WTC11 (cell line): ENCODE data around the gene PODN. TPM values are rescaled to one million over a fixed set of nuclear protein-coding genes. Genes with fewer than 3 reads are reported as not detected.

Experiments used
- ATAC-seq: fragments of 200-7000 bp; cut with Tn5 transposase; 2 replicates; pipeline ENCODE4 v1.10.0; 2021; ENCODE audit warnings: mild to moderate bottlenecking, moderate library complexity
- CTCF ChIA-PET: fragments of 300-600 bp; sonication (Branson Sonifier 250); formaldehyde crosslinking; loops from one replicate; lab custom pipeline; 2021; ENCODE audit warnings: antibody characterized with exemption; lab: Charles Lee
- POLR2A ChIA-PET: fragments of 350-600 bp; sonication (Branson Sonifier 250); formaldehyde crosslinking; loops from one replicate; lab custom pipeline; 2021; ENCODE audit warnings: antibody characterized with exemption; lab: Charles Lee
- DNase-seq: peaks from one replicate; pipeline ENCODE4 v3.0.0; 2021; ENCODE audit warnings: low spot score
- H3K27ac Mint-ChIP-seq: 2 replicates; pipeline ENCODE4 v1.8.0; 2021; ENCODE audit warnings: mixed read lengths
- H3K27me3 Mint-ChIP-seq: 2 replicates; pipeline ENCODE4 v1.8.0; 2021; ENCODE audit warnings: low read depth, mild to moderate bottlenecking, moderate library complexity, mixed read lengths
- H3K36me3 Mint-ChIP-seq: 2 replicates; pipeline ENCODE4 v1.8.0; 2021; ENCODE audit warnings: mixed read lengths
- H3K4me1 Mint-ChIP-seq: 2 replicates; pipeline ENCODE4 v1.8.0; 2022; ENCODE audit warnings: mixed read lengths
- H3K4me3 Mint-ChIP-seq: 2 replicates; pipeline ENCODE4 v1.8.0; 2021; ENCODE audit warnings: mild to moderate bottlenecking, moderate library complexity, mixed read lengths
- H3K9me3 Mint-ChIP-seq: 2 replicates; pipeline ENCODE4 v1.8.0; 2021; ENCODE audit warnings: mixed read lengths
- AR ChIP-seq: fragments of 250-450 bp; sonication (Bioruptor Pico); IDR thresholded peaks from 2 replicates; pipeline ENCODE4 v1.9.0; 2021; ENCODE audit warnings: mild to moderate bottlenecking
- ATF1 ChIP-seq: sonication (generic); formaldehyde crosslinking; IDR thresholded peaks from 2 replicates; pipeline ENCODE4 v1.8.1; 2023; ENCODE audit warnings: mild to moderate bottlenecking, moderate library complexity, missing genetic modification reagents
- CBFB ChIP-seq: sonication (generic); formaldehyde crosslinking; IDR thresholded peaks from 2 replicates; pipeline ENCODE4 v1.8.1; 2022; ENCODE audit warnings: mild to moderate bottlenecking, low read depth, missing genetic modification reagents
- CREM ChIP-seq: sonication (generic); formaldehyde crosslinking; IDR thresholded peaks from 2 replicates; pipeline ENCODE4 v1.8.1; 2022; ENCODE audit warnings: mild to moderate bottlenecking, missing genetic modification reagents, moderate library complexity
- E2F1 ChIP-seq: sonication (generic); formaldehyde crosslinking; IDR thresholded peaks from 2 replicates; pipeline ENCODE4 v1.8.0; 2022; ENCODE audit warnings: mild to moderate bottlenecking, missing genetic modification reagents
- E2F4 ChIP-seq: sonication (generic); formaldehyde crosslinking; IDR thresholded peaks from 2 replicates; pipeline ENCODE4 v1.8.1; 2022; ENCODE audit warnings: low read depth, mild to moderate bottlenecking, moderate library complexity, missing genetic modification reagents, borderline replicate concordance
- ESRRA ChIP-seq: sonication (generic); formaldehyde crosslinking; IDR thresholded peaks from 2 replicates; pipeline ENCODE4 v1.8.1; 2022; ENCODE audit warnings: mild to moderate bottlenecking, missing genetic modification reagents, borderline replicate concordance
- FOXJ3 ChIP-seq: sonication (generic); formaldehyde crosslinking; IDR thresholded peaks from 2 replicates; pipeline ENCODE4 v1.9.0; 2021; ENCODE audit warnings: missing genetic modification reagents, mild to moderate bottlenecking, borderline replicate concordance
- FOXP1 ChIP-seq: sonication (generic); formaldehyde crosslinking; IDR thresholded peaks from 2 replicates; pipeline ENCODE4 v1.8.0; 2022; ENCODE audit warnings: missing genetic modification reagents, mild to moderate bottlenecking, moderate library complexity, borderline replicate concordance
- HMGA2 ChIP-seq: fragments of 250-450 bp; sonication (Bioruptor Pico); IDR thresholded peaks from 2 replicates; pipeline ENCODE4 v1.4.0; 2021; ENCODE audit warnings: mild to moderate bottlenecking, moderate library complexity
- IRF1 ChIP-seq: sonication (generic); formaldehyde crosslinking; IDR thresholded peaks from 2 replicates; pipeline ENCODE4 v1.8.0; 2023; ENCODE audit warnings: missing genetic modification reagents
- IRF2 ChIP-seq: sonication (generic); formaldehyde crosslinking; IDR thresholded peaks from 2 replicates; pipeline ENCODE4 v1.8.0; 2022; ENCODE audit warnings: low read depth, missing genetic modification reagents, borderline replicate concordance
- MXD4 ChIP-seq: fragments of 250-450 bp; sonication (Bioruptor Pico); IDR thresholded peaks from 2 replicates; pipeline ENCODE4 v1.8.0; 2021; ENCODE audit warnings: mild to moderate bottlenecking, moderate library complexity, borderline replicate concordance
- NFE2L1 ChIP-seq: sonication (generic); formaldehyde crosslinking; IDR thresholded peaks from 2 replicates; pipeline ENCODE4 v1.8.1; 2023; ENCODE audit warnings: missing genetic modification reagents
- NR2C2 ChIP-seq: sonication (generic); formaldehyde crosslinking; IDR thresholded peaks from 2 replicates; pipeline ENCODE4 v1.8.0; 2022; ENCODE audit warnings: mild to moderate bottlenecking, missing genetic modification reagents
- RELA ChIP-seq: sonication (generic); formaldehyde crosslinking; IDR thresholded peaks from 2 replicates; pipeline ENCODE4 v1.8.1; 2022; ENCODE audit warnings: missing genetic modification reagents, mild to moderate bottlenecking, borderline replicate concordance
- RORB ChIP-seq: fragments of 250-450 bp; sonication (Bioruptor Pico); IDR thresholded peaks from 2 replicates; pipeline ENCODE4 v1.9.0; 2021; ENCODE audit warnings: mild to moderate bottlenecking
- SMAD3 ChIP-seq: sonication (generic); formaldehyde crosslinking; IDR thresholded peaks from 2 replicates; pipeline ENCODE4 v1.8.0; 2022; ENCODE audit warnings: missing genetic modification reagents, mild to moderate bottlenecking, borderline replicate concordance
- SOX15 ChIP-seq: fragments of 250-450 bp; sonication (Bioruptor Pico); IDR thresholded peaks from 2 replicates; pipeline ENCODE4 v1.9.0; 2021; ENCODE audit warnings: mild to moderate bottlenecking
- SP1 ChIP-seq: sonication (generic); formaldehyde crosslinking; conservative IDR thresholded peaks from 2 replicates; pipeline ENCODE4 v1.8.1; 2022; ENCODE audit warnings: missing genetic modification reagents
- TEAD4 ChIP-seq: sonication (generic); formaldehyde crosslinking; IDR thresholded peaks from 2 replicates; pipeline ENCODE4 v1.8.0; 2022; ENCODE audit warnings: mild to moderate bottlenecking, missing genetic modification reagents
- TP53 ChIP-seq: sonication (generic); formaldehyde crosslinking; IDR thresholded peaks from 2 replicates; pipeline ENCODE4 v1.8.1; 2023; ENCODE audit warnings: mild to moderate bottlenecking, missing genetic modification reagents
- ZNF138 ChIP-seq: sonication (generic); formaldehyde crosslinking; conservative IDR thresholded peaks from 2 replicates; pipeline ENCODE4 v1.8.1; 2022; ENCODE audit warnings: mild to moderate bottlenecking, moderate library complexity, missing genetic modification reagents
- ZNF396 ChIP-seq: fragments of 250-450 bp; sonication (Bioruptor Pico); IDR thresholded peaks from 2 replicates; pipeline ENCODE4 v1.8.0; 2021; ENCODE audit warnings: mild to moderate bottlenecking, moderate library complexity, borderline replicate concordance
- ZNF416 ChIP-seq: fragments of 250-450 bp; sonication (Bioruptor Pico); IDR thresholded peaks from 2 replicates; pipeline ENCODE4 v1.9.0; 2021; ENCODE audit warnings: mild to moderate bottlenecking, inconsistent platforms
- ZSCAN18 ChIP-seq: fragments of 250-450 bp; sonication (Bioruptor Pico); IDR thresholded peaks from 2 replicates; pipeline ENCODE4 v2.1.2; 2022; ENCODE audit warnings: mild to moderate bottlenecking, moderate library complexity
- total RNA-seq: library from RNA; stranded (reverse); gene quantifications from 3 replicates; pipeline ENCODE4 v1.2.3, GENCODE V29; 2021

Gene PODN
- total RNA-seq, 1 experiment from 2014 or later = 0.48 TPM

GRCh38 chr1:53091841-53092645 is 30.0 kb downstream of the PODN start:
- H3K4me1 Mint-ChIP-seq = no peaks in the 10 kb centered on the region
- TF ChIP-seq NFE2L1 (CRISPR knock-in tag) (no peak), AR (CRISPR knock-in tag) (no peak), TEAD4 (CRISPR knock-in tag) (no peak), E2F1 (CRISPR knock-in tag) (no peak), ZNF138 (CRISPR knock-in tag) (no peak), MXD4 (CRISPR knock-in tag) (no peak), SMAD3 (CRISPR knock-in tag) (no peak), FOXP1 (no peak), RORB (no peak), ZNF416 (CRISPR knock-in tag) (no peak), FOXJ3 (no peak), HMGA2 (CRISPR knock-in tag) (no peak), ATF1 (no peak), RELA (CRISPR knock-in tag) (no peak), ZSCAN18 (CRISPR knock-in tag) (no peak), CREM (CRISPR knock-in tag) (no peak), E2F4 (no peak), NR2C2 (CRISPR knock-in tag) (no peak), SOX15 (no peak)
- TF ChIP-seq, all 79 proteins: peak for 0
- ChIA-PET CTCF (no interaction called here), POLR2A (no interaction called here)
- H3K36me3 Mint-ChIP-seq = no peaks in the 10 kb centered on the region
- H3K27ac Mint-ChIP-seq = no peak overlapping the region
- no peak overlapping the region for H3K4me3 Mint-ChIP-seq
- ATAC-seq (no peak), DNase-seq (no peak)
- no peaks in the 10 kb centered on the region; the same call in 1 of the 2 replicates for H3K27me3 Mint-ChIP-seq
- H3K9me3 Mint-ChIP-seq = no peaks in the 10 kb centered on the region

- Mint-ChIP-seq H3K27me3 (no peaks in the 10 kb centered on the region; the same call in 1 of the 2 replicates), H3K9me3 (no peaks in the 10 kb centered on the region), H3K36me3 (no peaks in the 10 kb centered on the region), H3K27ac (no peak overlapping the region), H3K4me3 (no peak overlapping the region), H3K4me1 (no peaks in the 10 kb centered on the region)
- CTCF ChIA-PET = interaction anchor here (0.8 to 1.0 kb wide), 2 partner anchors 17 to 90 kb away, joined by 3 read pairs; no protein-coding TSS in a partner anchor
- ATAC-seq (no peak), DNase-seq (no peak)
- POLR2A ChIA-PET = no interaction called here
- TF ChIP-seq ZNF396 (CRISPR knock-in tag) = no peak
- TF ChIP-seq ESRRA (CRISPR knock-in tag) = no peak
- TF ChIP-seq TP53 = no peak
- no peak for TF ChIP-seq IRF1 (CRISPR knock-in tag)
- no peak for TF ChIP-seq SP1 (CRISPR knock-in tag)
- TF ChIP-seq E2F1 (CRISPR knock-in tag) = no peak
- TF ChIP-seq RORB = no peak
- TF ChIP-seq IRF2 (CRISPR knock-in tag) = no peak
- no peak for TF ChIP-seq CBFB (CRISPR knock-in tag)
Measured at GRCh38 chr1:53092659-53093450, 30.8 kb downstream of the PODN start.
